CD4-positive, alpha-beta T cell treated with Interleukin-4 for 1 hour (primary cell): ENCODE measurements around the gene MEIKIN.
A peak's percentile ranks its signal among the peaks of the same experiment; 100 is the strongest.
"Not testable (repeated sequence)": the region's sequence is repeated elsewhere in the genome, so short reads cannot be mapped to it uniquely, and the experiment has no call there.

ENCODE experiments used
- DNase-seq, 2 donors: peaks; one replicate each; pipeline ENCODE4 v3.0.0-alpha.2; 2020 to 2022

Gene MEIKIN

GRCh38 chr5:131796793-131797693 lies 148.4 kb downstream of the MEIKIN start, which contains the start of gene FNIP1:
TSS of gene FNIP1 (minus strand) at chr5:131797017. CDS start at chr5:131796921, 96 bp downstream.
- peak; percentile 97 for DNase-seq

- peak; percentile 34 to 39 for DNase-seq
These were observed 149.3 kb downstream of the MEIKIN start for GRCh38 chr5:131795879-131796792.

- no peak for DNase-seq
These were observed 150.2 kb downstream of the MEIKIN start for GRCh38 chr5:131795228-131795627.

- DNase-seq: peak in 1 of 2 donors; percentile 12
These were observed 150.9 kb downstream of the MEIKIN start for GRCh38 chr5:131794586-131794985.

- no peak for DNase-seq
These were observed 152.6 kb downstream of the MEIKIN start for GRCh38 chr5:131792896-131793295.

- DNase-seq: no peak
These were observed 153.6 kb downstream of the MEIKIN start for GRCh38 chr5:131791866-131792265.

GRCh38 chr5:131790550-131790949 lies 154.9 kb downstream of the MEIKIN start:
- no peak for DNase-seq

- DNase-seq: no peak
These were observed 155.7 kb downstream of the MEIKIN start for GRCh38 chr5:131789765-131790164.

GRCh38 chr5:131787736-131788135 lies 157.7 kb downstream of the MEIKIN start:
- no peak for DNase-seq

- no peak for DNase-seq
These were observed 158.4 kb downstream of the MEIKIN start for GRCh38 chr5:131786900-131787692.

GRCh38 chr5:131786036-131786435 lies 159.4 kb downstream of the MEIKIN start:
- DNase-seq: no peak

GRCh38 chr5:131783874-131784273 lies 161.6 kb downstream of the MEIKIN start:
- no peak for DNase-seq

GRCh38 chr5:131783357-131783756 lies 162.1 kb downstream of the MEIKIN start:
- DNase-seq: no peak

GRCh38 chr5:131782717-131783116 lies 162.7 kb downstream of the MEIKIN start:
- DNase-seq: no peak

GRCh38 chr5:131778141-131778540 lies 167.3 kb downstream of the MEIKIN start:
- not testable (repeated sequence) for DNase-seq

GRCh38 chr5:131776450-131776849 lies 169.0 kb downstream of the MEIKIN start:
- DNase-seq: no peak

GRCh38 chr5:131774652-131775367 lies 170.7 kb downstream of the MEIKIN start:
- DNase-seq: no peak

GRCh38 chr5:131773805-131774204 lies 171.7 kb downstream of the MEIKIN start:
- no peak for DNase-seq

GRCh38 chr5:131771692-131772091 lies 173.8 kb downstream of the MEIKIN start:
- DNase-seq: no peak

- DNase-seq: no peak
These were observed 175.5 kb downstream of the MEIKIN start for GRCh38 chr5:131769961-131770360.

GRCh38 chr5:131769336-131769735 lies 176.1 kb downstream of the MEIKIN start:
- no peak for DNase-seq

- DNase-seq: no peak
These were observed 177.6 kb downstream of the MEIKIN start for GRCh38 chr5:131767891-131768290.
